GM18870 (cell line): ENCODE data around the gene PDE4D.

Source experiments
- ATAC-seq: cut with Tn5 transposase; IDR thresholded peaks from one replicate; pipeline ENCODE4 v1.9.1; 2021; ENCODE audit warnings: moderate library complexity; ENCODE audit not compliant: unreplicated experiment

The PDE4D gene

DNA sequence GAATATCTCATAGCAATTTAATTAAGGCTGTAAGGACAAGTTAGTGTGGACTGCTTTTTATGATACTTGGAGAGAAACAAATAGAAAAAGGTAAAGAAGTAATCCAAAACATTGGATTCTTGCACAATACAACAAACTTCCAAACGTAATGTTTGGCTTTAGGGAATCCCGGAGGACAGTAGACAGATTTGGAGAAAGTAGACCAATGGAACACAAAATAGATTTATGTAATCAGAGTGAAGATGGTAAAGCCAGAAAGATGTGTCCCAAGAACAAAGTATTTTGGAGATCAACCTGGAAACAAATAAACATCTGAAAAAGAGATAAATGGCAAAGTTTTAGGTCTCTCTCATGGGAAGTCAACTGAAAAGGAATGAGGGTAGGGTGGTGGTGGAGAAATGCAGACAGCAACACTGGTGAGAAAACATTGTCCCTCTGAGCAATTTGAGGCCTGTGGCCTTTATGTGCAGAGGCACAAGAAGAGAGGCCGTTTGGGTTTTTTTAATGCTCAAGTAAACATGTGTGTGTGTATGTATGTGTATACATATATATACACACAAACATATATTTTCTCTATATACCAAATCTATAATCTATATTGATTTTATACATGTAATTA is 620.6 kb downstream of the PDE4D start:
- no peak for ATAC-seq

DNA sequence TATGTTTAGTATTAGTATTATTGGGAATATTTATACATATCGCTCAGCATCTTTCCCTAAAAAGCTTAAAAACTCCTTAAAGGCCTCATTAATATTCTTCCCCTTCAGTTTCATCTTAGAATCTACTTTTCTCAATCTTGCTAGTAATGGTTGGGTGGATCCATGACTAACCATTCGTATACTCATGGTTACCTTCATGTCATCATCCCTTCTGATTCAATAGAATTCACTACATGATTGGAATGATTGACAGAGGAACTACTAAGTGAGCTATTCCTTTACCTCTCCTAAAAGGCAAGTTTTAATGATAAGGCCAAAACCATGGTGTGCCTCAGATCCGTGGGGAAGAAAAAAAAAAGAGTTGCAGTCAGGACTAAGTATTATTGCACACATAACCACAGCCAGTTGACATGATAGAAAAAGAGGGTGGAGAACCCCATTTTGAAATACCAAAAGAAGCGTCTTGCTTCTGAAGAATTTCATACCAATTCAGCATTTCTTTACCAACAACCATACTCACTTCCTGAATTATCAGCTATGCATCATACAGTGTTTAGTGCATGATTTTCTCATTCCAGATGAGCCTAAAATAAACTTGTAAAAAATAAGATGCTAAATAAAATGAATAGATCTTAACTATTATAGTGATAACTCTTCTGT is 624.6 kb downstream of the PDE4D start:
- no peak for ATAC-seq

DNA sequence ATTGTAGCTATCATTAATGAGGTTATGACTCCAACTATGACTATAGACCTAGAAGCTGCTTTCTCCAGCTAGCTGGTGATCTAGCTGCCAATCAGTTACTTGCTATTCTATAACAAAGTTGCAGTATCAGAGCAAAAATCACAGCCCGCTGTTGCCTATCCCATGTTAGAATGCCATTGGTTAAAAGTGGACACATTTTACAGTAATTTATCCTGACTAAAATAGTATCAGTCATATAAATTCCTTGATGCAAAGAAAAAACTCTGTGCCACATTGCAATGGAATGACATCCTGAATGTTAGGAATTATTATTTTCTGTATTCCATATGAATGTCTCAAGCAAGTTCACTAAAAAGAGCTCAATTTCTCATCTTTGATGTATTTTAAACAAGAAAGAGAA is 626.5 kb downstream of the PDE4D start:
- no peak for ATAC-seq

DNA sequence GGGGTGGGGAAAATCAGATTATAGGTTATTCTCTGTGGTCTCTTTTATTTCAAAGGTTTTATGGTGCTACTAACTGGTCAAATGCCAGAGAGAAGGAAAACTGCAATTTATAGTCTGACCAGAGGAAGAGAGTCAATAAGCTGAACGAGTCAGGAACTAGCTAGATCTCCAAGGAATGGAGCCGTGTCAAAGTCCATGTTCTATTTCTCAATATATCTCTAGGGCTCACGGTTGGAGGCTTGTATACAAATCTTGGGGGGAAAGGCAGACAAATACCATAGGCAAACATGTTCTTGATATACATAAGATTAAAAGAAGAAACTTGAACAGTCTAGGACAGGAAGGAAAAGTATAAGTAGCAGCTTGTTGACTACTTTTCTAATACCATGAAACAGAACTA is 627.1 kb downstream of the PDE4D start:
- no peak for ATAC-seq

DNA sequence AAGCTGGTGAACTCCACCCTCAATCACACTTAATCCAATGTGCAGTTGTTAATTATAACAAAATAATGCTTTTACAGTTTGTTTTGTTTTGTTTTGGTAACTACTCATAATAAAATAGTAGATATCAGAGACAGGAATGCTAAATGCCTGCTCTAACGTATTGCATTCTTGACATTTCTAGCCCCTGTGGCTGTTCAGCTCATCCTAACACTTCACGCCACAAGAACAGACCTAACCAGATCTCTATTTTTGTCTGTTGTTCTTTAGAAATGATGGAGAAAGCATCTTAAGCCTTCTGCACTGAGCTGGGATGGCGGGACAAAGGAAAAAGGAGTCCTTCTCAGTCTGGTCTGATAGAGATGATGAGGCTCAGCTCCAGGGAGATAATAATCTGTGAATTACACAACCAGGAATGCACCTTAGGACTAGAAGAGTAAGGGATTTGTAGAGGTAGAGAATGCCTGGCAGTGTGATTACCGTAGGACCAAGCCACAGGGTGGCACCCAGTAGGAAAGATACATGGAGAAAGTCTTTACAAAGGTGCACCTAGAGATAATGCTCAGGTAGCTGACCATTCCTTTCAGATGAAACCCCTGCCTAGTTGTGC is 628.8 kb downstream of the PDE4D start:
- ATAC-seq = no peak

DNA sequence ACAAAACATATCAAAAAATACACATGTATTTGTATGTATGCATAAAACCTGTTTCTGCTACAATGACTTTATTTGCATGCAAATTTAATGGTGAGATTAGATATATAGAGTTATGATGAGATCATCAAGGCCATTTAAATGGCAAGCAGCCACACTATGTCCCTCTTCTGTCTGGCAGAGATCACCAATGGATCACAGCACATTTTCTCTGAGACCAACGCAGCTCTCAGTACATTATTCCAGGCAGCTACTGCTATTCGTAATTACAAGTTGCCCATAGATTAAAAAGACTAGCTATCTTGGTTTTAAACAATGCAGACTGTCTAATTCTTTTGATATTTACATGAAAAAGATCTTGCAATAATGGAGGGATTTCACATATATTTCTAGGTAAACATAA is 629.5 kb downstream of the PDE4D start:
- ATAC-seq = no peak

DNA sequence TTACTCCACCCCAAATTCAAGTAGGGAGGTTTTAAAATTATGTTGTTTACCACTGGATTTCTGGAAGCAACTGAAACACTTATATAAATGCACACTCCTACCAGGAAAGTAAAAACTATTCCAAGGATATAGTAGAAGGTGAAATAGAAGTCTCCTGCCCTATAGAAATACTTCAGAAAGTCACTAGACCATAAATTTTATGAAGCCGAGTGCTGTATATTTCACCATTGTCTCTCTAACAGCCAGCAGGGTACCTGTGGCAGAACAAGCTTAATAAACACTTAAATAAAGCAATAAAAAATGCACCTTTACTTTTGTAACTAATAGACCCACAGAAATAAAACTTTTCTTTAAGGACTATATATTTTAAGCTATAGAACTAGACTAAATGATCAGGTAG is 631.6 kb downstream of the PDE4D start:
- no peak for ATAC-seq

DNA sequence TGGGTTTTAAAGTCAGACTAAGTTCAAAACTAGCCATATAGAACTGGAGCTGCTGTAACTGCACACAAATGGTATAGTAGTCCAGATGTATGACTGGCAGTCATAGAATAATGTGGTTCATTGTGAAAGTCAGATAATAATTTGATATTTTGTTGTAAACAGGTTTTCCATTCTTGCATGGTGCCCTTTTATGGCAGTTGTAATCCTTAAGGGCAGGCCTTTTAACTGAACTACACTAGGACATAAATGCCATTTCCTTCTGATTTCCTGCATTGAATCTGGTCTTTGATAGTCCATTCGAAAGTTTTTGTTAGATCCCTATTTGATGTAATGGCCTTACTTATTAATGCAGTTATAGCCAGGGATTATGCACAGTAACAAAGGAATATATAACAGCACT is 632.6 kb downstream of the PDE4D start:
- ATAC-seq = no peak

DNA sequence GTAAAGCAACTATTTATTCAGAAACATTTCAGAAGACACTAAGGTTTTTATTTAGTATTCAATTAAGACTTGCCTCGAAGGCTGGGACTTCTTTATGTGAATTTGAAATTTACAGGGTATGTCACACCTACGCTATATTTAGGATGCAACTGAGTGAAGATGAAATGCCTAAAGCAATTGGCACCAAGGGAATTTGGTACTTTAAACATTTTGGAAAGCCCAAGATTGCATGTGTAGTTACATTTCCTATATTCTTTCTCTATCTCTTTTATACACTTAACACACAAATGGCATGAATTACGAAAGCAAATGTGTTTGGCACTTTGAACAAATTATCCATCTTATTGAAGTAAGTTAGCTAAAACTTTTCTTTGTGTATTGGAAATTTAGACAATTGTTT is 633.3 kb downstream of the PDE4D start:
- ATAC-seq = no peak

DNA sequence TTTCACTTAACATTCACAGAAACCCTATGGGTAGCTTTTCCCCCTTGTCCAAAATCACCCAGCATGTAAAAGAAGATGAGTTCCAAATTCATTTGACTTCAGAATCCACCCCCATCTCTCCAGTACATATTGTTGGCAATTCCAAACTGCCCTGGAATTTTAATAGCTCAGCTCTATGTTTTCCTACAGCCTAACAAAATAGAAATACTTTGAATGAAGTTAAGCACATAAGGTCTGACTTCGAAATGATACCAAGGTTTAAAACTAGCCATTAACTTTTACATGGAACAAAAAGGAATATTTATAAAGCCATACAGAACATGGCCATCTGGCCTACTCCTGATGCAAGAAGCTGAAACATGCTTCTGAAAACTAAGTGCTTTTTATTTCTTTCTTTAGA is 634.3 kb downstream of the PDE4D start:
- no peak for ATAC-seq

DNA sequence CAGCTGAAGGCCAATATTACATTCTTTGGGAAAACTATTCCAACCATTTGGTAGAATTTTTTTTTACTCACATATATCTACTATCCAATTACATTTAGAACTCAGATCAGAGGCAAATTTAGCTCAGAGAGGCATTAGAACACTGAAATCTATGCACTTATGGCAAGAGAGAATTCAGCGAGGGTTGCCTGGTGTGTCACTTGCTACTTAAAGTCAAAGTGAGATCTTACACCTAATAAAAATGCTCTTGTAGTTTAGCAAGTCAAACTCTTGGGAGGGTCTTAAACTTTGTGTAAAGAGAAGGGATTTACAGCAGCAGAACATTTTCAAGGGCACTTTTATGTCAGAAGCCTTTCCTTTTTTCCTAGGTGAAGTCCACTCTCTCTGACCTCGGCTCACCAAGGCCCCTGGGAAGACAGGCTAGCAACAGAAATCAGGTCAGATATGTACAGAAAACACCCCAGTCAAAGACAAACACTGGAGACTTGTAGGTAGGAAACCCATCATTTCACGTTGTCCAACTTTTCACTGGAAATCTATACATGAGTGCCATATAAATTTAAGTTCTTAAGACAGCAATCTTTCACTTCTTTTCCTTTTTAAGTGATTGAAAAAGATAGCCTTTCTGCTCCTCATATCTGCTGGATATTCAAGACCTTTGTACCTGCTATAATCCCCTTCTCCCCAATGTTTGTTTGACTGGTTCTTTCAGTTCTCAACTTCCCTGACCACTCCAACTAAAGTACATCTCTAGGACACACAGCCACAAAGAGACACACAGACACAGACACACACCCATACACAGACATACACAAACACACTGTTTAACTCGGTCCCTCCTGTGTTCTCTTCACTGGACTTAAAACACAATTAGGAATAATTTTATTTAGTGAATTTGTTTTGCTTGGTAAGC is 635.8 kb downstream of the PDE4D start:
- no peak for ATAC-seq

DNA sequence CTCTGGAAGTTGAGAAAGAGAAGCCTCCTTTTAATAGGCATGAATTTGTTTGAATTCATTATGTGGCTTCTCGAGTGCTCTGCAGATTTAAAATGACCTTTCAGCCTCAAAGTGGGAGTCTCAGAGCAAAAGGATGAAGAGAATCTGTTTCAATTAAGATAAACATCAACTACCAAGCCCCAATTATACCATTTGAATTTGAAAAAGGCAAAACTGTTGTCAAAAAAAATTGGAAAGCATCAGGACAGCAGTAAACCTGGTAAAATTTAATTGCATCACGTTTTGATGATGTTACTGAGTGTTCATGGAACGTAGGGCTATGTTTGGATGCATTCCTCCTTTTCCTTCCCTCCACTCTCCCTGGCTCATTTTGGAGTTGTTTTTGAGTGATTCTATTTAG is 637.2 kb downstream of the PDE4D start:
- ATAC-seq = no peak

DNA sequence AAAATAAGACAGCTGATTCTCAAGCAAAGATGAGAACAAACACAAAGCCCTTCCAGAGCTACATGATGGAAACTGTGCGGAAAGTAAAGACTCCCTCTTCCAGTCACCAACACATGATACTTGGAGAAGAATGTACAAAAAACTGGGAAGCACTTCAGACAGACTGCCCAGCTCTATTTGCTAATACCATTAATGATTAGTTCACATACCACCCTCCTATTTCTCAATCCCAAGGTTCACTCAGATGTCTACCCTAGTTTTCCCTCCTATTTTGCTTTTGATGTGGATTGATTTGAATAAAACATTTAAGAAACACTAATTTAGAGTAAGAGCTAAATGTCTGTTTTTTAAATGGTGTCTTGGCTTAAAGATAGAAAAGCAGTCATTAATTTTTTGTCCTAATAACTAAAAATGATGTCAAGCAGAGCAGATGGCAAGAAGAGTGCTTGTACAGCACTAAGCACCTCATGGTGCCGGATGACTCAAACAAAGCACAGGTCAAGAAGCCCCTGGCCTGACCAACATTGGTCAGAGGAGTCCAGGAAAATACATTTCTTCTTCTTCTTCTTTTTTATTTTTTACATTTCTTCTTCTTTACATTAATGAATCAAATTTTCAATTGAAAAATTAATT is 639.4 kb downstream of the PDE4D start:
- no peak for ATAC-seq

DNA sequence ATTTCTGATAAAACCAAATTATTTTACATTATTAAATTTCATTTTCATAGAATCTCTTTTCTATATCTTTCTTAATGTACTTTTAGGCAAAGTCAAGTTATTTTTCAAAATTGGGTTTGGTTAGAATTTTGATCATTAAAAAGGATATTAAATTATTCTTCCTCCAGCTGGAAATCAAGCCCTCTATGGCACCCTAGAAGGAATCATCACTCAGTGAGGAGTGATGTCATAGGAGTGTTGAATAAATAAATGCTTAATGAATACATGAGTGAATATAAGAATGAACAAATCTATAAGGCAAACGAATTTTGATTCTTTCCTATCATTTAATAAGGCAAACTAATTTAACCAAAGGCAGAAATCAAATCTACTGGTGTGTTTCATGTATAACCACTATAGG is 639.9 kb downstream of the PDE4D start:
- ATAC-seq = no peak

DNA sequence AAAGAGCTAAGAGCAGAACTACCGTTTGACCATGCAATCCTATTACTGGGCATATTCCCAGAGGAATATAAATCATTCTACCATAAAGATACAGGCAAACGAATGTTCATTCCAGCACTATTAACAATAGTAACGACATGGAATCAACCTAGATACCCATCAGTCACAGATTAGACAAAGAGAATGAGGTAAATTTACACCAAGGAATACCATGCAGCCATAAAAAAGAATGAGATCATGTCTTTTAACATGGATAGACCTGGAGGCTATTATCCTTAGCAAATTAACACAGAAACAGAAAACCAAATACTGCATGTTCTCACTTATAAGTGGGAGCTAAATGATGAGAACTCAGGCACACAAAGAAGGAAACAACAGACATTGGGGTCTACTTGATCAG is 641.9 kb downstream of the PDE4D start:
- no peak for ATAC-seq

DNA sequence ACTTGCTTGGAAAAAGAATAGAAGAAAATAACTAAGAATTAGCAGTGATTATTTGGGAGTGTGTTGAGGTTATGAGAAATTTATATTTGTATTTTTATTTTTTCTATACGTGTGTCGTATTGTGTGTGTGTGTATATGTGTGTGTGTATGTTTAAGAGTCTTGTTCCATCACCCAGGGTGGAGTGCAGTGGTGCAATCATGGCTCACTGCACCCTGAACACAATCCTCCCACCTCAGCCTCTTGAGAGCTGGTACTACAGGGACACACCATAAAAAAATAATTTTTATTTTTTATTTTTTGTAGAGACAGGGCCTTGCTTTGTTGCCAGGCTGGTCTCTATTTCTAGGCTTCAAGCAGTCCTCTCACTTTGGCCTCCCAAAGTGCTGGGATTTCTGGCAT is 643.8 kb downstream of the PDE4D start:
- no peak for ATAC-seq

DNA sequence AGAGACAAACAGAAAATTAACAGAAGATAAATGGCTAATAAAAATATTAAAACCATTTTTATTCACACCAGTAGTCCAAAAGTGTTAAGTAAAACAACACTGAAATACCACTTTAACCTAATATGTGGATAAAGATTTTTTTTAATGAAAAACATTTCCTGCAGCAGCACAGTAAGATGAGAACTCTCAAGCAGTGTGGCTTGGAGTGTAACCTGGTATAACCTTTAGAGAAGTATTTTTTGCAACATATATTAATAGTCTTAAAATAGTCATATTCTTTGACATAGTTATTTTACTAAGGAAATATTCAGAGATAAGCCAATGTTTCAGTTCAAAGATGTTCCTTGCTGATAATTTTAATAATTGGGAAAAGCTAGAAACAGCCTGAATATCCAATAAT is 644.4 kb downstream of the PDE4D start:
- ATAC-seq = no peak

DNA sequence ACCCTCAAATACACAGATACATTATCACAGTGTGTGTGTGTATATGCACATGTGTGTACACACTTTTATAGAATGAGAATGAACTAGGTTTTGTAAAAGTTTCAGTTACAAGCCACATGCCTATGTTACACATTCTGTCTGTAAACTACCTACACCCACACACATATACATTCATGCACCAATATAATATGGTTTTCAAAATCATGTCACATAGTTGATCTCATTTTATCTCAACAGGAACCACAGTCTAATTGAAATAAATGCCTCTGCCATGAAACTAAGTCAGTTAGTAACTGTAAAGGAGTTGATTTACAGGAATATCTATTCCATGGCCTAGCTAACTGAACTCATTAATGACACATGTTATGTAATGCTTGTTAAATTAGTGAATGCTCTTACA is 646.6 kb downstream of the PDE4D start:
- ATAC-seq = no peak

DNA sequence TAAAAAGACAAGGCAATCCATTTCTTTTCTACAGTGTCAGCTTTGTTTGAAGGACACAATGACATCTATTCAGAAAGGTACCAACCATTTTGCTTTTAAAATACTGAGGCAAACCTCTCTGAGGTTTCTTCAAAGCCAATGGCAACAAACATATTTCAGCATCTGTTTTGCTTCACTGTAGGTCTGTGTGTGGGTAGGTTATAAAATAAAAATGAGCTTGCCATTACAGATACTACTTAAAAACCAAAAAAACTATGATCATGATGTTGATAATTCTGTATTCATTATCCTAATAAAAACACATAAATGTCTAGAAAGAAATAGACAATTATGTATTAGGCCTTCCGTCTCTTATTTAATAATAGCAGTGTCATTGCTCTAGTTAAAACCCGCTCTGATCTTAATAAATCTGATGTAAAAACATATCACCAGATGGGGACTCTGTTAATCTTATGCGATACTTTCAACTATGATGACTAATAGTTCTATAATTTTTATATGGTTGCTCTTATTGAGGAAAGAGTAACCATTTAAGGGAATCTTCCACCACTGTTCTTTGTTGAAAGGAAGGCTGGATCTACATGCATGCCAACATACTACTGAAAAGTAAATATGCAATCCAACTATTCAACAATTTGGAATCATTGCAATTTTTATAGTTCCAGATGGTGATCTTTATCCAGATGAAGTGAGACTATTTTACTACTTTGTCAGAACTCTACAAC is 647.2 kb downstream of the PDE4D start:
- no peak for ATAC-seq

DNA sequence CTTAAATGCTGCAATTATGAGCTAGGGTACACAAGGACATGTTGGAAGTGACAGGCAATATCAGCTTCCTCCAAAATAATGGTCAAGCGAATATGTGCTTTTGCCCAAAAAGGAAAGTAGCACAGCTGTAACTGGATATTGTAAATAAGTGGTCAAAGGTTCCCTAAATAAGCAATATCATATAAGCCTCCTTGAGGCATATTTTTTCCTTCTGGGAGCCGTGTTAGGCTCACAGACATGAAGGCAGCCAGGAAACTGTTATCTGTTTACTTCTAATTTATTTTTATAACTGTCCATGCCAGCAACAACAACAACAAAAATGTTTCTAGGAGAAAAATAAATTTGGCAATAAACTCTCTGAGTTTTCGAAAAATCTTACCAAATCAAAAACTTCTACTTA is 648.3 kb downstream of the PDE4D start:
- ATAC-seq = no peak

DNA sequence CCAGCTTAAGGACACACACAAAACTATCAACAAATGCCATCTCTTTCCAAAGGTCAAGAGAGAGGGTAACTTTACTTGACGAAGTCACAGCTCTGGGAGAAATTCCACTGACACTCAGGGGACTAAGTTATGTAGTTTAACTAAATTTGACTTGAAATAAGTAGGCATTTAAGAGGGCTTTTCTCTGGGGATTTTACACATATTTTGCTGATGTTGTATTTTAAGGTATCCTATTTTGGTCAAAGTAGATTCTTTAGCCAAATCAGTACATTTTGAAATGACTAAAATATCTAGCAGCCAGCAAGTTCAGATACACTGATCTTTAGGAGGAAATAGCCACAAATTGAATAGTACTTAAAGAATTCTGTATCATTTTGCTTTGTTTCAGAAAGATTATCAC is 652.0 kb downstream of the PDE4D start:
- ATAC-seq = no peak
